Measurements from ENCODE around the gene ULK2. TPM values are rescaled to one million over a fixed set of nuclear protein-coding genes. Genes with fewer than 3 reads are reported as not detected.
"Not testable (repeated sequence)": the region's sequence is repeated elsewhere in the genome, so short reads cannot be mapped to it uniquely, and the experiment has no call there.

Gene ULK2
- total RNA-seq, 1 experiment from 2014 or later, result 10.0 TPM

GRCh38 chr17:19867079-19867328, 732 bp downstream of the ULK2 start:
- no peak for DNase-seq (ENCODE audit: low read depth)

GRCh38 chr17:19865021-19865420, 2.7 kb downstream of the ULK2 start:
- DNase-seq (ENCODE audit: low read depth), result no peak

GRCh38 chr17:19860647-19861177, 7.0 kb downstream of the ULK2 start:
- DNase-seq (ENCODE audit: low read depth), result not testable (repeated sequence)

GRCh38 chr17:19857640-19858039, 10.1 kb downstream of the ULK2 start:
- no peak for DNase-seq (ENCODE audit: low read depth)

- peak; percentile 13 for DNase-seq (ENCODE audit: low read depth)
These were observed 33.8 kb downstream of the ULK2 start for GRCh38 chr17:19833914-19834313.

GRCh38 chr17:19830061-19830460, 37.7 kb downstream of the ULK2 start:
- DNase-seq (ENCODE audit: low read depth), result no peak

- peak; percentile 18 for DNase-seq (ENCODE audit: low read depth)
These were observed 55.3 kb downstream of the ULK2 start for GRCh38 chr17:19812407-19812806.

- DNase-seq (ENCODE audit: low read depth), result no peak
These were observed 62.7 kb downstream of the ULK2 start for GRCh38 chr17:19805006-19805405.

- no peak for DNase-seq (ENCODE audit: low read depth)
These were observed 67.2 kb downstream of the ULK2 start for GRCh38 chr17:19800571-19800970.

- no peak for DNase-seq (ENCODE audit: low read depth)
These were observed 67.9 kb downstream of the ULK2 start for GRCh38 chr17:19799796-19800195.

- DNase-seq (ENCODE audit: low read depth), result no peak
These were observed 71.3 kb downstream of the ULK2 start for GRCh38 chr17:19796457-19796856.

GRCh38 chr17:19791918-19792550, 75.7 kb downstream of the ULK2 start:
- no peak for DNase-seq (ENCODE audit: low read depth)

- no peak for DNase-seq (ENCODE audit: low read depth)
These were observed 79.9 kb downstream of the ULK2 start for GRCh38 chr17:19787733-19788357.

GRCh38 chr17:19785854-19786253, 81.9 kb downstream of the ULK2 start:
- no peak for DNase-seq (ENCODE audit: low read depth)

- DNase-seq (ENCODE audit: low read depth), result no peak
These were observed 86.0 kb downstream of the ULK2 start for GRCh38 chr17:19781488-19782458.

- DNase-seq (ENCODE audit: low read depth), result no peak
These were observed 86.9 kb downstream of the ULK2 start for GRCh38 chr17:19780846-19781245.

GRCh38 chr17:19773534-19773933, 94.2 kb downstream of the ULK2 start:
- DNase-seq (ENCODE audit: low read depth), result no peak

GRCh38 chr17:19771971-19772630, 95.6 kb downstream of the ULK2 start:
- DNase-seq (ENCODE audit: low read depth), result no peak

GRCh38 chr17:19770985-19771735, 96.6 kb downstream of the ULK2 start:
- DNase-seq (ENCODE audit: low read depth), result no peak

- peak; percentile 84 for DNase-seq (ENCODE audit: low read depth)
These were observed 97.6 kb downstream of the ULK2 start for GRCh38 chr17:19769946-19770652.
